Activated CD8-positive, alpha-beta memory T cell treated with anti-CD3 and anti-CD28 coated beads for 4 hours (primary cell): ENCODE measurements around the gene LRRC32.

Experiments
- DNase-seq, 2 donors: peaks; one replicate each; pipeline ENCODE4 v3.0.0-alpha.2; 2020; ENCODE audit warnings: low read depth in 2 of 2

LRRC32 gene

GRCh38 chr11:76664578-76665061 is 5.9 kb downstream of the LRRC32 start:
- DNase-seq = no peak

GRCh38 chr11:76663912-76664440 is 6.6 kb downstream of the LRRC32 start:
- DNase-seq = no peak

- DNase-seq = no peak
Observed at GRCh38 chr11:76663486-76663810, 7.1 kb downstream of the LRRC32 start.

GRCh38 chr11:76662656-76663485 is 7.7 kb downstream of the LRRC32 start:
- DNase-seq = no peak

GRCh38 chr11:76661834-76662434 is 8.6 kb downstream of the LRRC32 start:
- no peak for DNase-seq

GRCh38 chr11:76661306-76661751 is 9.2 kb downstream of the LRRC32 start:
- no peak for DNase-seq

- no peak for DNase-seq
Observed at GRCh38 chr11:76660533-76661305, 9.8 kb downstream of the LRRC32 start.

- DNase-seq = no peak
Observed at GRCh38 chr11:76659672-76660532, 10.6 kb downstream of the LRRC32 start.

GRCh38 chr11:76658651-76659650 is 11.6 kb downstream of the LRRC32 start:
- no peak for DNase-seq

GRCh38 chr11:76658231-76658630 is 12.3 kb downstream of the LRRC32 start:
- DNase-seq = no peak

GRCh38 chr11:76657187-76658170 is 13.1 kb downstream of the LRRC32 start:
- DNase-seq = no peak

GRCh38 chr11:76656571-76657081 is 13.9 kb downstream of the LRRC32 start:
- no peak for DNase-seq

GRCh38 chr11:76656050-76656531 is 14.5 kb downstream of the LRRC32 start:
- no peak for DNase-seq

GRCh38 chr11:76655501-76656049 is 15.0 kb downstream of the LRRC32 start:
- DNase-seq = no peak

GRCh38 chr11:76654980-76655379 is 15.6 kb downstream of the LRRC32 start:
- DNase-seq = no peak

- no peak for DNase-seq
Observed at GRCh38 chr11:76654298-76654851, 16.2 kb downstream of the LRRC32 start.

GRCh38 chr11:76653674-76654284 is 16.8 kb downstream of the LRRC32 start:
- no peak for DNase-seq
